Activated CD8-positive, alpha-beta memory T cell treated with anti-CD3 and anti-CD28 coated beads, Interleukin-2, amount 50 U/mL, for 48 hours (primary cell): ENCODE measurements around the gene SNRPB2.

ENCODE experiments used
- DNase-seq: peaks from one replicate; pipeline ENCODE4 v3.0.0-alpha.2; 2020

SNRPB2 gene

DNA sequence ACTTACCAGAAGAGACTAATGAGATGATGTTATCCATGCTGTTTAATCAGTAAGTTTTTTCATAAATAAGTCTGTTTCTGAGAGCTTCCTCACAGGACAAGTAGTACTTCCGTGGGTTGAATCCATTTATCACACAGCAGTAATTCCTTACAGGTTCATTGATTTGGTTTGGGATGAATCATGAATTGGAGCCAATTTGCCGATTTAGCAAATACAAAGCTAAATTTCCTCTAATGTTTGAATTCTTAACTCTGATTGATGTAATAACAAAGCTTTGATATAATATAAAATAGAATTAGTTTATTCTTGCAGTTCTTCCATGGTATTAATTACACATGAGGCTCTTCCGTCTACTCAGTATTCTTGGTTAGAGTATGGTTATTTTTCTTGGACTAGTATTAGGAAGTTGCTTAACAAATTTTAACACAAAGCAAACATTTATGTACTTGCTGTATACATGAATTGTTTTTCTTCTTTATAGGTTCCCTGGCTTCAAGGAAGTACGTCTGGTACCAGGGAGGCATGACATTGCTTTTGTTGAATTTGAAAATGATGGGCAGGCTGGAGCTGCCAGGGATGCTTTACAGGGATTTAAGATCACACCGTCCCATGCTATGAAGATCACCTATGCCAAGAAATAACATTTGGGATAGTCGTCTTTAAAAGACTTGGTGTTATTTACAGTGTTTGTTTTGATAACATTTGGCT is 10.7 kb downstream of the SNRPB2 start:
- DNase-seq, result no peak

DNA sequence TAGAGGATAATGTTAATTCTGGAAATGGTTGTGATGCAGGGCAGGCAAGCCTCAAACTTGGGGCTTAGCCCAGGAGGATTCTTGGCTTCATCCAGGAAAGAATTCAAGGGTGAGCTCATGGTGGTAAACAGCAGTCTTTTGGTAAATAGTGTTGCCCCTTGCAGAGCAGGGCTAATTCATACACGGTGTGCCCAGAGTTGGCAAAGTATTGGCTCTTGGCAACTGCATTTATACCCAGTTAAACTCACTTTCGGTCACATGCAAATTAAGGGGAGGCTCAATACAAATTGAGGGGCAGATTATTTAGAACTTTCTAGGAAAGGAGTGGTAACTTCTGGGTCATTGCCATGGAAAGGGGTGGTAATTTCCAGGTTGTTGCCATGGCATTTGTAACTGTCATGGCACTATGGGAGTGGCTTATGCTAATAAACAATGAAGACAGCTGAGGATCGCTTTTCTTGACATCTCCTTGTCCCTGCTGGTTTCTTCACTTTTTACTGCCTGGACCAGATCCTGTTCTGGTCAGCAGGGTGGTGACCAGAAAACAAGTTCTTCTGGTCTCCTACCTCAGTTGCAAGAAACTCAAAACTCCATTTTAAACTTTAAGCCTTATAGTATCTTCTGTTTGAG is 14.5 kb downstream of the SNRPB2 start:
- DNase-seq, result no peak

DNA sequence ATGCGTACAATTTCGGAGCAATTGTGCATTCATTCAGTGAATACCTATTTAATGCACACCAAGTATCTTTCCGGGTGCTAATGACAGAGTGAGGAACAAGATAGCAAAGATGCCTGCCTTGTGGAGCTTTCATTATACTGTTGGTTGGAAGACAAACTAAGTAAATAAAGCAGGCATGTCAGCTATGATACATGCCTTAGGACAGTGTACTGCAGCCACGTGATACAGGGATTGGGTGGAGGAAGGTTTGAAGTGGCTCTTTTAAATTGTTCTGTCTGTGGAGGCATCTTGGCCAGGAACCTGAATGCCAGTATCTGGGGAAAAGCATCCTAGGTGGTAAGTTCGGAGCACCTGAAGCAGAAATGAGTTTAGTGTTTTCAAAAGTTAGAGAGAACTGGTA is 15.4 kb downstream of the SNRPB2 start:
- DNase-seq, result no peak

DNA sequence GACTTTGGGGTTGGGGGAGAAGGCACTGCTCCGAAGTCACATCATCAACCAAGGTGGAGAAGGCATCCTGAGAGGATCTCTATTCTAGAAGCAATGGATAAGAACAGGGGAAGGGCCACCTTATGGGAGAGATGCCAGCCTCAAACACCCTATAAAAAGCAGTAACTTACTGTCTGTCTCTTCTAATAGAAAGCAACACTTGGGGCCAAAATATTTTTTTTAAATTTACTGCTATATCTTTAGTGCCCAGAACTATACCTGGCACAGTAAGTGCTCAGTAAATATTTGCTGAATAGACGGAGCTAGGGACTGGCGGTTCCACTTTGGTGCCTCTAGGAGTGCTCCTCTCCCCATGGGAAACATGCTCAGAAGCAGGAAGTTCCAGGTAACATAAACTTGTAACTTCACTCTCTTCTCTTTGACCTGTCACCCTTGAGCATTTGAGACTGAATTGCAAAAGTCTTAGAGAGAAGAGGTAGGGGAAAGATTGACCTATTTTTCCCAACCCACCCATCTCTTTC is 17.5 kb downstream of the SNRPB2 start:
- DNase-seq, result no peak

DNA sequence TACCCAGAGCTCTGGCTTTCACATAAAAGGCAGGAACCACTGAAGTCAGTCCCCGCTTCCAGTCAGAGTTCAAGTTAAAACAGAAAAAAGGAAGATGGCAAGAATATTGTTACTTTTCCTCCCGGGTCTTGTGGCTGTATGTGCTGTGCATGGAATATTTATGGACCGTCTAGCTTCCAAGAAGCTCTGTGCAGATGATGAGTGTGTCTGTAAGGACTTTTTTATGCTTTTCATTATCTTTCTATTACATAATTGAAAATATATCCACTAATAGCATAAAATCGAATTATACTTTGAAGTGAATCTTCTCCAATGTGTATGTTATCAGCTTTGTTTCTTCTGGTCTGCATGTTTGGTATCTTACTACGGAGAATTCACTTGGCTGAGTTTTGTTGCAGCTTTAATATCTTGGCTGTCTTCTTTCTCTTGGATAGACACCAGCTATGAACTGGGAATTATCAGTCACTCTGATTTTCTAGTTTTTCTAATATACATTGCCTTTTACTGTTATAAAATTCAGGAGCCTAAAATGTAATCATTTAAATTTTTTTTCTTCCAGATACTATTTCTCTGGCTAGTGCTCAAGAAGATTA is 18.6 kb downstream of the SNRPB2 start, which contains the start of gene OTOR:
Gene OTOR (plus strand): TSS at position 51 of the 593 bp plus-strand sequence. CDS start 44 bp downstream, at position 95.
- no peak for DNase-seq

DNA sequence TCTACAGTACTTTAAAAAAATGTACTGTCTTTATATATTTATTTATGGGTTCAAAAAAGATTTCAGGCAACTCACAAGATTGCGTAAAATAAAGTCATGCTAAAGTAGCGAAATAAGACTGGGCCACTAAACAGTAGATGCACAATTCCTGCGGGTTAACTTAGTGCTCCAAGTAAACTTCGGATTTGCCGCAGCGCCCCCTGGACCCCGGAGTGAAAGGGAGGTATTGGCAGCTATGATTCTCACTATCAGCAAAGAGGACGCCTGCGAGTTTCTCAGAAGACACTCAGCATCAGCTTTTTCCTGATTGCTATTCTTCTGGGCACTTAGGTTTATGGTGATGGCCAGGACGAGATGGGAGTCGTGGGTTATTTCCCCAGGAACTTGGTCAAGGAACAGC is 19.7 kb downstream of the SNRPB2 start:
- no peak for DNase-seq

DNA sequence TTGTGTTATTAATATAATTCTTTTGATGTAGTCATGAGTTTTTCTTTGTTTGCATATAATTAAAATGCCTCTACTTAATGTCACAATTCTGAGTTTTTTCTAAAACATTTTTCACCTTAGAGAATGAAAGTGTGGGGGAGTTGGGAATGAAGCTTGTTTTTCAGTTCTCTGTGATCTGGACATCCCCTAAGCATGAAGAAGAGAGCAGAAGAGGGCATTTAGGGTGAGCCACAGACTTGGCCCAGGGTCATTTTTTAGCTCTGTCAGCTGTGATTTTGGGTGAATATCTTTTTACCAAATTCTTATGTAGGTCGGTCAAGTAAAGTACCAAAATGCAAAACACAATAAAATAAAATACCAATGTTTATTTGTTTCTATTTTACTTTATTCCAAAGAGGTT is 22.3 kb downstream of the SNRPB2 start:
- DNase-seq, result no peak

DNA sequence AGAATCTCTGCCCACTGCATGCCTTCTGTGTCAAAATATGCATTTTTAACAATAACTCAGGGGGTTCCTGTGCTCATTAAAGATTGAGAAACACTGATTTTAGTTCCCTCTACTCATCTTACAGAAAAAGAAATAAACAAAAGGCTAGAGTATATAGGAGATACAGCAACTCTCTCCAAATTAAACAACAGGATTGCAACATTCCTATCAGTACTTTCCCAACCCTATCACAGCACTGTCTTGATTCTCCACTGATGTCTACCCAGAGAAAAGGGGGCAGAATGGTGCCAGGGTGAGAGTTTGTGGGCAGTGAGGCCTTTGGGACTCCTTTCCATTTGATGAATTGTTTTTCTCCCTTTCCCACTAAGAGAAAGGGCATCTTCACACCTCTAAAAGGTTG is 23.1 kb downstream of the SNRPB2 start:
- DNase-seq, result no peak

DNA sequence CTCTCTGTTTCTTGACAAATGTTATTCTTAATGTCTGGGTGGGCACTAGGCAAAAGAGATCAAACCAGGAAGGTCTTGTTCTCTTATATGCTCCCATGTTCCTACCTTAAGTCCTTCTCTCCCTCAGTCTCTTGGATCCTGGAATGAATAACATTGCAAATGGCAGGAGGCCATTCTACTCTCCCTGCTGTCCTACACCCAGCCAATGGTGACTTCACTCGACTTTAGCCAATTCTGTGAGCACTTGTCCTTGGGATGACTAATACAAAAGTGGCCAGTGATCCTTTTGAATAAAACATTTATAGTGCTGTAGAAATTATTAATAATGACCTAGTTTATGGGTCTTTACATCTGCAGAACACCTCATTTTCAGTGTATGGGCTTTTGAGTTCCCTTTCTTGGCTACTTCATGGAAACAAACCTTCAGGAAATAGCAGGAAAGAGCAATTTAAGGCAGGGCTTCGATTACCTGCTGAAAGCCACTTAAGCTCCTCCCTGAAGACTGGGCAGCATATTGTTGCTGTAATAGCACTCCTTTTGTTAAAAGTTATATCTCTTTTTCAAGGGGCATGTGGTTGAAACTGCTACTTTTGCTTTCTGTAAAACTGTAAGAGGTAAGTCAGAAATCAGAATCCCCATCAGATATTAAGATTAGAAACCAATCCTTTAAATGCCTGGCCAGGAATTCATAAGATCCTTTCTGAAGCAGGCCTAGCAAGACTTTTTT is 28.8 kb downstream of the SNRPB2 start:
- DNase-seq, result no peak

DNA sequence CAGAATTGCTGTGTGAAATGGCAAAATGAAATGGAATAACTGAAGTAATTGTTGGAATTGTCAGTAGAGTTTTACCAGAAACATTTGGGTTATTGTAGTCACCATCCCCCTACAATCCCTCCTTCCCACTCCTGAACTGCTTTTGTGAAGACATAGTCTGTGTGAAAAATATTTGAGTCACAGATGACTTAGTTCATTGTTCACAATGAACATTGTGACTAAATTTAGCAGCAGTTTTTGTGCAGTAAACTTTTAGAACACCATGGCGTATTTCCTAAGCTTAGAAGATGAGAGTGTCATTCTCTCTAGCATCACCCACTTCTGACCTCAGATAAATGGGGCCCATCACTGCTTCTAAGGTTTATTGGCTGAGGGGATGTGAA is 29.3 kb downstream of the SNRPB2 start:
- DNase-seq, result no peak

DNA sequence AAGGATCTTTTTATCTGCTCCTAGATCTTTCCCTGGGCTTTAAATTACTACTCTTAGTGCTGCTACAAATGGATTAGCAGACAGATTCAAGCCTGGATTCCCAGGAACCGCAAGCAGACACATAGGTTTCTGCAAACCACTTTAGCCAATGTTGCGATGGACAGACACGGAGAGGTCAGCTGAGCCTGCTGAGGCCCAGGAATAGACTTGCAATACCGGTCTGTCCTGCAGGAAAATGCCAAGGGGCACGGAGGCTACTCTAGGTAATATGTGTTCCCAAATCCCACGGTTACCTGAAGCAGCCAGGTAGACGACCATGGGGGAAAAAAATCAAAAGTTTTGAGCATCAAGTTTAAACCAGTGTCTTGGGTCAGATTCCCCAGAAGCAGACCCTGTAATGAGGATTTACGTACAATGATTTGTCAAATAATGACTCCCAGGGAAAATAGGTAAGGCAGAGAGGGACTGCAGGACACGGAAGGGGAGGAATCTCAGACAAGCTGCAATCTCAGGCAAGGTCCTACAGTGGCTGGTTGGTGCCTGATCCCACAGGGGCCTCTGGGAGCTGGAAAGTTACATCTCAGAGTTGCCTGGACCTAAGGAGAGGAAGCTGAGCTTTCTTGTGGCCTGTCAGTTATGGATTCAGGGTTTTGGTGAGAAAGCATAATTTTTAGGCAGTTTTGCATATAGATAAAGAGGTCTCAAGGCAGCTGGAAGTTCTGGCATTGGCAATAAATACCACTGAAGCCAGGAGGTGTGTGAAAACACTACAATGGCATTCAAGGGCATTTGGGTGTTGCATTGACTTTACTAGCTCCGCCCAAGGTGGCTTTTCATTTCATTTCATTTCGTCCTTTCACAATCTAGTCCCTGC is 30.8 kb downstream of the SNRPB2 start:
- DNase-seq, result no peak

DNA sequence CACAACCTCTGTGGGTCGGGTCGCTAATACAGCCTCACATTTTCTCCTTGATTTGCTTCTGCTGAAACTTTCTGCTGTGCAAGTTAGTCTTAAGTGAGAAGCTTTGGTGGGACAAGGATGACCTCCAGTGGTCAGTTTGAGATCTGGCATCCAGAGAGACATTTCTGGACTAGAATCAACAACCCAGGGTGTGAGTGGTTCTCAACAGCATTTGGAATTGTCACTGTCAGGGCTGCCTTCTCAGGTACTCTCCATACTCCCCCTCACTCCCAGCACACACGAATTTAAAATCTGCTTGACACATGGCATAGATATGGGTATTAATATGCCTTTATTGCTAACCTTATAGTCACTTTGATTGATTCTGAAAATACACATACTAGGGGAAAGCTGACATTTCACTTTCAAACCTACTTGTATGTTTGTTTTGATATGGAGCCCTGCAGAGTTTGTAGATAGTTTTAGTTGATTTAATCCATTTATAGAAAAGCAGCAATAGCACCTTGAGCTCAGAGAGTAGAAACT is 31.5 kb downstream of the SNRPB2 start:
- DNase-seq, result peak; percentile 53

DNA sequence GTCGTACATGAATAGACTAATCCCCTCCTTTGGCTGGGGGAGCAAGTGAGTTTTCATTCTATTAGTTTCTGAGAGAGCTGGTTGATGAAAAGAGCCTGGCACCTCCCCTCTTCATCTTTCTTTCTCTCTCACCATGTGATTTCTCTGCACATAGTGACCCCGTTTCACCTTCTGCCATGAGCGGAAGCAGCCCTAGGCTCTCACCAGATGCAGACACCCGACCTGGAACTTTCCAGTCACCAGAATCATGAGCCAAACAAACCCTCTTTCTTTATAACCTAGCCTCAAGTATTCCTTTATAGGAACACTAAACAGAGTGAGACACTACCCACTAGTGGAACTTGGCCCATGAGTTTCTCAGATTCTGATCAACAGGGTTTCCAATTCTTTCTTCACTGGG is 34.7 kb downstream of the SNRPB2 start:
- no peak for DNase-seq

DNA sequence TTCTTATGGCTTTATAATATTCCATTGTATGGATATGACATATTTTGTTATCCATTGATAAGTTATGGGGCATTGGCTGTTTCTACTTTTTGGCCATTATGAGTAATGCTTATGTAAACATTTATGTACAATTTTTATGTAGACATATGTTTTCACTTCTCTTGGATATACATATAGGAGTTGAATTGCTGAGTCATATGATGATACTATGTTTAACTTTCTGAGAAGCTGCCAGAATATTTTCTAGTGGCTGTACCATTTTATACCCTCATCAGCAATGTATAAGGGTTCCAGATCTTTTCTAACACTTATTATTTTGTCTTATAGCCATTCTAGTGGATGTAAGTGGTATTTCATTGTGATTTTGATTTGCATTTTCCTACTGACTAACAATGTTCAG is 41.4 kb downstream of the SNRPB2 start:
- DNase-seq, result no peak

DNA sequence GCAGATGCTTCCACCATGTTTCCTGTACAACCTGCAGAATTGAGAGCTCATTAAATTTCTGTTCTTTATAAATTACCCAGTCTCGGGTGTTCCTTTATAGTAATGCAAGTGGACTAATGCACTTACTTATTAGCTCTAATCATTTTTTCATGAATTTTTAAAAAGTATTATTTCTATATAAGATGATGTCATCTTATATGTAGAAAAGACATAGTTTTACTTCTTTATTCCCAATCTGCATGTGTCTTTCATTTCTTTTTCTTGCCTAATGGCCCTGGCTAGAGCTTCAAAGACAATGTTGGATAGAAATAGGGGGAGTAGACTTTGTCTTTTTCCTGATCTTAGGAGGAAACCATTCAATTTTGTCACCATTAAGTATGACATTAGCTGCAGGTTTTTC is 46.1 kb downstream of the SNRPB2 start:
- no peak for DNase-seq

DNA sequence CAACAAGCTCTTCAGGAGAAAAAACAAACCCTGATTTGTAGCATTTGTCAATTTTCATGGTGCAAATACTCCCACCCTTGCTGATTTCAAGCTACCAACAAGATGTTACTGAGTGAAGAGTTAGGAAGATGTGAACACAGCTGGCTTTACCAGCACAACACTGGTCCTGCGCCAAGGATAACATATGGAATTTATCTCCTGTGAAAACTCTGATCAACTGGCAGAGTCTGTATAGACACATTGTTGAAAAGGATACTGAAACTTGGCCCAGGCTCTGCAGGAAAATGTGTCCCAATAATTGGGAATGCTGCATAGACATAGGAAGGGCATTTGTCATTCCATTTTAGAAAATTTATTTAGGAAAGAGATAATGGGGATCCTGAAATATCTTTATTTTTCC is 47.3 kb downstream of the SNRPB2 start:
- no peak for DNase-seq

DNA sequence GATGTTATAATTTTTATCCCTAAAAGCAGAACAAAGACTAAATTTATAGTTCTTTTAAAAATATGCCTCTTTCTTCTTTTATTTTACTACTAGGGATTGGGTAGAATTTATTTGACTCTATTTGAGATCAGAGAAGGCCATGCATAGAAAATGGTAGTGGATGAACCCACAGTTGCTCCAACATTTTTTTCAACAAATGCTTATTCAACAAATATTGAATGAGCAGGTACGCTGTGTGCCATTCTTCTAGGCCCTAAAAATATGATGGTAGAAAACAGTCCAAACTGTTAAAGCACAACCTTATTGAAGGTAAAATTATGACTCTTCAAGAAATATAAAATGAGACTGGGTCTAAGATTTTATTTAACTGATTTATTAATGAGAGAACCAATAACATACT is 48.3 kb downstream of the SNRPB2 start:
- DNase-seq, result no peak

DNA sequence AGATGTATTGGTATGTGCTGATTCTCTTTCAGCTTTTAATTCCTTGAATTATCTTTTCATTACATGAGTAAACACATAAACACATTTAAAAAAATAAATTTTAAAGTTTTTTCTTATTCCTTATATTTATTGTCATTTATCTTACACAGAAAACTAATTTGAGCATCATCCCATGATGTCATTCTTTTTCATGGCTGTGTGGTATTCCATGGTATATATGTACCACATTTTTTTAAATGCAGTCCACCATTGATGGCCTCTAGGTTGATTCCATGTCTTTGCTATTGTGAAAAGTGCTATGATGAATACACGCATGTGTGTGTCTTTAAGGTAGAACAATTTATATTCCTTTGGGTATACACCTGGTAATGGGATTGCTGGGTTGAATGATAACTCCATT is 51.7 kb downstream of the SNRPB2 start:
- DNase-seq, result no peak

DNA sequence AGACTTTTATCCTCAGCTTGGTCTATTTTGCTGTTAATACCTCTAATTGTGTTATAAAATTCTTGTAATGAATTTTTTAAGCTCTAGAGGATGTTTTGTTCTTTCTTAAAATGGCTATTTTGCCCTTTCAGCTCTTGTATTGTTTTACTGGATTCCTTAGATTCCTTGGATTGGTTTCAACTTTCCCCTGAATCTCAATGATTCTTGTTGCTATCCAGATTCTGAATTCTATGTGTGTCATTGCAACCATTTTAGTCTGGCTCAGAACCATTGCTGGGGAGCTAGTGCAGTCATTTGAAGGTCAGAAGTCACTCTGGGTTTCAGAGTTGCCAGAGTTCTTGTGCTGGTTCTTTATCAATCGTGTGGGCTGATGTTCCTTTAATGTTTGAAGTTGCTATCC is 55.4 kb downstream of the SNRPB2 start:
- DNase-seq, result no peak
